Activated T-cell treated with anti-CD3 and anti-CD28 coated beads for 1 hour (primary cell): Measurements from ENCODE around the gene CTXN1.

Source experiments
- DNase-seq: peaks from one replicate; pipeline ENCODE4 v3.0.0-alpha.2; 2020; ENCODE audit warnings: low read depth

The CTXN1 gene

DNA sequence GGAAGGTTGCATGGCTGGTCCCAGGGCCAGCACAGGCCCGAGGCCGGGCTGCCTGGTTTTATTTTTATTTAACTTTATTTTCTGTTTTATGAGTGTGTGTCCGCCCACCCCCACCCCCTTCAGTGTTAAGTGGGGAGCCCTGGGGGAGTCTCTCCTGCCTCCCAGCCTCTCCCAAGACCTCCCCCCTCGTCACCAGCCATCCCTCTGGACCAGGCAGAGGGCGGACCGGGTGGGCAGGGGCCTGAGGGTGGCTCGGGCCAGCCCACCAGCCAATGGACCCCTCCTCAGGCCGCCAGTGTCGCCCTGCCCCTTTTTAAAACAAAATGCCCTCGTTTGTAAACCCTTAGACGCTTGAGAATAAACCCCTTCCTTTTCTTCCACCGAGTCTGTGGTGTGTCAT, 11.8 kb downstream of the CTXN1 start:
- DNase-seq: no peak

DNA sequence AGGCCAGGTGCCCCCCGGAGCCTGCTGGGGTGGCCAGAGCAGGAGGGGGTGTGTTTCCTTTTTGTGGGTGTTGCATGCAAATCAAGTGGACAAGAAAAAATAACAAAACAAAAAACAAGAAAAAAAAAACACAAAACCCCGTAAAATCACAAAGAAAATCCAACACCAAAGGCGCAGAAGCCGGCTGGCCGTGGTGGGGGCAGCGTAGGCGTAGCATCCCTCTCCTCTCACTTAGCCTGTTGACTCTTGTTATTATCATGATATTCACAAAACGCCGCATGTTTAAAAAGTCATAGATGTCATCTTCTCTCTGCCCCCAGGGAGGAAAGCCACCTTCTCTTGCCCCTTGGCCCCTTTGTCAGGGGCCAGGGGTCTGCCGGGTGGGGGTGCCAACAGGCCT, 12.3 kb downstream of the CTXN1 start:
- DNase-seq: no peak

DNA sequence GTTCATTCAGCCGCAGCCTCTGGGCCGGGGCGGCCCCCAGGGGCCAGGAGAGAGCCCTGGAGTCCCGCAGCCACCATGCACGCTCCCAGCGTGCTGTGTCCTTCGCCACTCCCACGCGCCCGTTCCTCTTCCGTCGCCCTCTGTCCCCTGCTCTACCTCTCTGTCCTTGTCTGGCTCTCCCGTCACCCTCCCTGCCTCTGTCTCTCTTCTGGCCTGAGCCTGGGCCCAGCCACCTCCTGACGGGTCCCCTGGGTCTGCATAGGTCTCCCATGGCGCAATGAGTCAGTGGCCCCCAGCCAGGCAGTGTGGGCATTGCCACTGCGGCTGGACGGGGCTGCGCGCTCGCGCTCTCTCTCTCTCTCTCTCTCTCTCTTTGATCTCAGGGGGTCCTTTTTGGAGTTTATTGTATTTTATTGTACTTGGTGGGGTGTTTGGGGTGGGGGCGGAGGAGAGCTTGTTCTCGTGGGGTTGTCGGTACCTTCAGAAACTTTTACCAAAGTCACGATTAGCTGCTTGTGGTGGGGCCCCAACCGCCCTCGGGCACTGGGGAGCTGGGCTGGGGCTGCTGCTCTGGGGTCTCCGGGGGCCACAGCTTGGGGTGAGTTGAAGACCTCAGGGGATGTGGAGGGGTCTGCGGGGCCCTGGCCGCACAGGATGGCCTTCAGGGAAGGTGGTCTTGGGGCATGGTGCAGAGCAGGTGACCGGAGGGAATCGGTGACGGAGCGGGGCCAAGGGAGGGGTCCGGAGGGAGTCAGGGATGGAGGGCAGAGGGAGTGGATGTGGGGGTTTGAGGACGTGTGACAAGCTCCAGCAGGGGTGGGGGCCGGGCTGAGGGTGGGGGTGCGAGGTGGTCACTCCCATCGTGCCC, 13.0 kb downstream of the CTXN1 start:
- no peak for DNase-seq

DNA sequence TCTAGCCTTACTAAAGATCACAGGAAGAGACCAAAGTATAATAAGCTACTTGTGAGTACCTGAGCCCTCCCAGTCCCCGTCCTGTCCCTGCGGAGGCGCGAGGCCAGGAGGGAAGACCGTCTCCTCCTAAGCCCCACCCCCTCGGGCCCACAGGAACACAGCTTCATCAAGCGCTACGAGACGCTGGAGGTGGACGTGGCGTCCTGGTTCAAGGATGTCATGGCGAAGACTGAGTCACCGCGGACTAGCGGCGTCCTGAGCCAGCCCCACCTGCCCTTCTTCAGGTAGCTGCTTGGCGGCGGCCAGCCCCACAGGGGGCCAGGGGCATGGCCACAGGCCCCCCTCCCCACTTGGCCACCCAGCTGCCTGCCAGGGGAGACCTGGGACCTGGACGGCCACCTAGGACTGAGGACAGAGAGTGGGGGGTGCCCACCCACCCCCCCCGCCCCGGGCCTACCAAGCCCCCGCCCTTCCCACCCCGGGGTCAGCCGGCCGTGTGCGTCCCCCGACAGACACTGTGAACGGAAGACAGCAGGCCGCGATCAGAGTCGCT, 13.7 kb downstream of the CTXN1 start:
- DNase-seq: no peak

DNA sequence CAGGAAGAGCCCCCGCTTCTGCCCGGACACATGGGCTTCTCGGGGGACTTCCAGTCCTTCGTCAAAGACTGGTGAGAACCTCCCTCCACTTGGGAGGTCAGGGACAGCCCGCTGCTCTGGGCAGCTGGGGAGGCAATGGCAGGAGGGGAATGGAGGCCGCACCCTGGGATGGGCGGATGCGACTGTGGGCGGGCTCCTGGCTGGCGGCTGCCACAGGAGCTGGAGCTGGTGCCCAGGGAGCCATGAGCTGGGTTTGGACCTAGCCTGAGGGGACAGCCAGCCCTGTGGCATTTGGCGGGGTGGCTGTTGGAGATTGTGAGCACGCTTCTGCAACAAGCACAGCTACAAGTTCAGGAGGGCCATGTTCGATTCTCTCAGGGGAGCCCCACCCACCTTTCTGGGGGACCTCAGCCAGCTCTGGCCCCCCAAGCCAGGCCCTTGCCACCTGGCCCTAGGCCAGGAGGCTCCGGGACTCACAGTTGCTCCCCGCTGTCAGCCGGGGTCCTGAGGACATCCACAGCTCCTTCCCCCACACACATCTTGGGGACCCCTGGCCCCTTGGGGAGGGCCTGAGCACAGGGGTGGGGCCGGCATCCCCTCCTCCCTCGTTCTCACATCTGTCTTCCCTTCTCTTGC, 14.3 kb downstream of the CTXN1 start:
- DNase-seq: no peak

DNA sequence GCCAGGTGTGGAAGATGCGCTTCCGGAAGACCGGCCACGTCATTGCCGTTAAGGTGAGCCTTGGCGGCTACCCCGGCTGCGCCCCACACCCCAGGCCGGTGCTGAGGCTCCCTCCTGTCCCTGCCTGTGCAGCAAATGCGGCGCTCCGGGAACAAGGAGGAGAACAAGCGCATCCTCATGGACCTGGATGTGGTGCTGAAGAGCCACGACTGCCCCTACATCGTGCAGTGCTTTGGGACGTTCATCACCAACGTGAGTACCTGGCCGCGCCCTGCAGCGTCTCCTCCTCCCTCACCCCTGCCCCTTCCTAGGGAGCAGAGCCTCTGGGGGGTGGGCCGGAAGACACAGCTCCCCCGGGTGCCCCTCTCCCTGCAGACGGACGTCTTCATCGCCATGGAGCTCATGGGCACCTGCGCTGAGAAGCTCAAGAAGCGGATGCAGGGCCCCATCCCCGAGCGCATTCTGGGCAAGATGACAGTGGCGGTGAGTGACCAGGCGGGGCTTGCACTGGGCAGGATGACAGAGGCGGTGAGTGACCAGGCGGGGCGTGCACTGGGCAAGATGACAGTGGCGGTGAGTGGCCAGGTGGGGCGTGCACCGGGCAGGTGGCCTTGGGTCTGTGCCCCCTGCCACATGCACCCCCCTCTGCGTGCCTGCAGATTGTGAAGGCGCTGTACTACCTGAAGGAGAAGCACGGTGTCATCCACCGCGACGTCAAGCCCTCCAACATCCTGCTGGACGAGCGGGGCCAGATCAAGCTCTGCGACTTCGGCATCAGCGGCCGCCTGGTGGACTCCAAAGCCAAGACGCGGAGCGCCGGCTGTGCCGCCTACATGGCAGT, 15.4 kb downstream of the CTXN1 start:
- no peak for DNase-seq

DNA sequence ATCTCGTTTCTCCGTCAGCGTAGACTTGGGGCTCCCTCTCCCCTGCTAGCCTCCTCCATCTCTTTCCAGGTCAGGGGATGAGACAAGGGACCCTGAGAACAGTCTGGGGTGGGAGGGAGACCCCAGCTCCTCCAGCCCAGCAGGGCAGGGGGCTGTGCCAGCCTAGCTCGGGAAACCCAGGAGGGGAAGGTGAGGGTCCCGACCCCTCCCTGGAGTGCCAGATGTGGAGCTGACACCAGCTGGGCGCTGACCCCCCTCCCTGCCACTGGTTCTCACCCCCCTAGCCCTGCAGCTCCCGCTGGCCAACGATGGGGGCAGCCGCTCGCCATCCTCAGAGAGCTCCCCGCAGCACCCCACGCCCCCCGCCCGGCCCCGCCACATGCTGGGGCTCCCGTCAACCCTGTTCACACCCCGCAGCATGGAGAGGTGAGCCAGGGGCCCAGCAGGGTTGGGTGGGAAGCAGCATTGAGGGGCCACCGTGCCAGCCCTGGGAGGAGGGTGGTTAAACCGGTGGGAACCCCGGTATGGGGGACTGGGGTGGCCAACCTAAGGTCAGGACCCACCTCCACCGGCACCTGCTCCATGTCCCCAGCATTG, 16.4 kb downstream of the CTXN1 start:
- no peak for DNase-seq

DNA sequence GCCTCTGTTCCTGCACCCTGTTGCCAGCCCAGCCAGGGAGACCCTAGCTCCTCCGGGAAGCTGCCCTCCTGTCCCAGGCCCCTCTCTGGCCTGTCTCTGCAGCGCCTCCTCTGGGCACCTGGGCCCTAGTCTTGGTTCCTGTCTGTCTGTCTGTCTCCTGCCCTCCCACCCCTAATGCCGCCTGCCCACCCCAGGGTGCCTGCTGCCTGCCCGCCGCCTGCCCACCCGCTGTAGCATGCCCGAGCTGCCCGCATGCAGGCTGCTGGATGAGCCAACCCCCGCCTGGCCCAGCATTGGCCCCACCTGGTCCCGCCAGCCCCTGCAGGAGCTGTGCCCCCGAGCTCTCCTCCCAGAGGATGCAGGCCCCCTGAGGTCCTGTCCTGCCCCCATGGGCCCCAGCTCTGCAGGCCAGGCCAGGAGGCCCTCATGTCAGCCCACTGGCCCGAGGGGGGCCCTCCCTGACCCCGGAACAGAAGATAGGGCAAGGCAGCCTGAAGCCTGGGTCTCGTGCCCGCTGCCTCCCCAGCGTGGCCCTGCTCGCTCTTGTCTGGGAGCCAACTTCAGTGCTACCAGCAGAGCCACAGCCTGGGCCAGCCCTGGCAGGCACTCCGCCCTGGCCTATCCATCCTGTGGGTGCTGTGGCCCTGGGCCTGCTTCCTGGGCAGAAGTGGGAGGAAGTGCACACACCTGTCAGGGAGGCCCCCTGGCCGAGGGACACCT, 17.0 kb downstream of the CTXN1 start:
- no peak for DNase-seq

DNA sequence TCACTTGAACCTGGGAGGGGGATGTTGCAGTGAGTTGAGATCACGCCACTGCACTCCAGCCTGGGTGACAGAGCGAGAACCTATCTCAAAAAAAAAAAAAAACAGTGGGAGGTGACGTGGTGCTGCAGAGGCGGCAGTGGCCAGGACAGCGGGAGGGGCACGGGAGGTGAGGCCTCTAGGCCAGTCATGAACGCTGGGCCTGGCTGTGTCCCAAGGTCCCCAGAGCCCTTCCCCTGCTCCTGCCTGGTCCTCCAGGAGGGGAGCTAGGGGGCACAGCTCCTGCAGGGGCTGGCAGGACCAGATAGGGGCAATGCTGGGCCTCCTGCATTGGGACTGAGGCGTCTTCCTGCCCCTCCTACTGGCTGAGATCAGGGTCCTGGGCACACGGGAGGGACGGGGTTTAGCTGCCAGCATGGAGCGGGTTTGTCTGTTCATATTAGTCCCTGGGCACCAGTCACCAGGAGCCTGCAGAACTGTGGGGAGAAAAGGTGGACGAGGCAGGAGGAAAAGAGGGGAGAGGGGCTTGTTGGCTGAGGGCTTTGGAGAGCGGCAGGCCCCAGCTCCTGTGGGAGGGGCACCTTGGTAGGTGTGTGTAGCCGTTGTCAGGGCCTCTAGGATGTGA, 17.7 kb downstream of the CTXN1 start:
- DNase-seq: no peak

DNA sequence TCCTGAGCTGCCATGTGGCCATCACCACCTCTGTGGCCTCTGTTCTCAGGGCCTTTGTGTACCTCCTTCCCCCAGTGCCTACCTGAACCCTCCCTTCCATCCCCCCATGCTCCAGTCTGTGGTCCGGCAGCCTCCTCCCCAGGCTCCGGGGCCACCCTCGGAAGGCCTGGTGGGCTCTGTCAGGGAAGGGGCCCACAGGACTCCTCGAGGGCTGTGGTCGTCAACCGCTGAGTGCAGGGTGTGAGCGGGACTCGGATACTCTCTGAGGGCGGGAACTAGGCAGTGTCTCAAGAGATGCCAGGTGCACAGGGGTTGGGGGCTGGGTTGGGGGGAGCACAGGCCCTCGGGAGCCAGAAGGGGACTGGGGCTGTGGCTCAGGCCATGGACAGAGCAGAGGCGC, 18.4 kb downstream of the CTXN1 start:
- no peak for DNase-seq

DNA sequence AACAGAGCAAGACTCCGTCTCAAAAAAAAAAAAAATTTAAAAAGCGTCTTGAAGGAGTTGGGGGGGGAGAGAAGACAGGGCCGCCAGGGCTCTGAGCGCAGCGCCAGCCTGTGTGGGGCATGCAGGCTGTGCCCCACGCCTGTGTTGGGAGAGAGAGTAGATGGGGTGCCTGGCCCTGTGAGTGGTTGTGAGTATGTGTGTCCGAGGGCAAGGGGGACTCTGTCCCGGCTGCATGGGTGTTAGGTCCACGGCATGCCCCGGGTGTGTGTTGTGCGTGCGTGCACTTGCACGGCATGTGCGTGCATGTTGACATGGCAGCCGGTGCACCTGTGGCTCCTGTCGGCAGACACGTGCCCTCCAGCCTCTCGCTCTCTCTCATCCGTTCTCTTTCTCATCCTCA, 18.8 kb downstream of the CTXN1 start:
- no peak for DNase-seq

DNA sequence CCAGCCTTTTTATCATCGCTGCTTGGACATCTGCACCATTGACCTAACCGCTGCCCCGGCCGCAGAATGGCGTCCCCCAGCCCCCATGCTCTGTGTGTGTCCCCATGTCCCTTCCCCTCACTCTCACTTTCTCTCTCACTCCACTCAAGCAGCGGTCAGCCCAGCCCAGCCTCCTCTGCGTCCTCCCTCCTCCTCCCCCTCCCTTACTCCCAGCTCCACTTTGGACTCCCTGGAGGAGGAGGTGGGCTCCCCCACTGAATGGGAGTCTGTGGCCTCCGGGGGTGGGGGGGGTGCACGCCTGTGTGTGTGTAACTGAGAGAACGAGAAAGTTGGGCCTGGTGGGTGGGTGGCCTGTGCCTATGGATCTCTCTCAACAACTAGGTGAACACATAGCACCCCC, 20.1 kb downstream of the CTXN1 start:
- DNase-seq: no peak

DNA sequence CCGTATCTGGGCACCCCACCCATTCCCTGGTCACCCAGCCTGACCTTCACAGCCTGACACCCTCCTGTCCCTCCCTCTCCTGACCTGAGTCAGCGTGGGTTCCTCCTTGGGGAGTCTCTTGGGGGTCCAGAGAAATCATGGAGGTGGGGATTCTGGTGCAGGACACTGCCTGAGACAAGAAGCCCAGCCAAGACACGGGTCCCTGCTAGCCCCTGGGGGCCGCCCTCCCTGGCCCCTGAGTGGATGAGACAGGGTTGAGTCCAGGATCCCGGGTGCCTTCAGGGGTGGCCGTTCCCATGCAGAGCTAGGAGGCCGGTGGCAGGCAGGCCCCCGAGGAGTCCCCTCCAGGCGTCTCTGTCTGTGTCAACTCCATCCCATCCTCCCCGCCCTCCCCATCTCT, 20.7 kb downstream of the CTXN1 start:
- no peak for DNase-seq

DNA sequence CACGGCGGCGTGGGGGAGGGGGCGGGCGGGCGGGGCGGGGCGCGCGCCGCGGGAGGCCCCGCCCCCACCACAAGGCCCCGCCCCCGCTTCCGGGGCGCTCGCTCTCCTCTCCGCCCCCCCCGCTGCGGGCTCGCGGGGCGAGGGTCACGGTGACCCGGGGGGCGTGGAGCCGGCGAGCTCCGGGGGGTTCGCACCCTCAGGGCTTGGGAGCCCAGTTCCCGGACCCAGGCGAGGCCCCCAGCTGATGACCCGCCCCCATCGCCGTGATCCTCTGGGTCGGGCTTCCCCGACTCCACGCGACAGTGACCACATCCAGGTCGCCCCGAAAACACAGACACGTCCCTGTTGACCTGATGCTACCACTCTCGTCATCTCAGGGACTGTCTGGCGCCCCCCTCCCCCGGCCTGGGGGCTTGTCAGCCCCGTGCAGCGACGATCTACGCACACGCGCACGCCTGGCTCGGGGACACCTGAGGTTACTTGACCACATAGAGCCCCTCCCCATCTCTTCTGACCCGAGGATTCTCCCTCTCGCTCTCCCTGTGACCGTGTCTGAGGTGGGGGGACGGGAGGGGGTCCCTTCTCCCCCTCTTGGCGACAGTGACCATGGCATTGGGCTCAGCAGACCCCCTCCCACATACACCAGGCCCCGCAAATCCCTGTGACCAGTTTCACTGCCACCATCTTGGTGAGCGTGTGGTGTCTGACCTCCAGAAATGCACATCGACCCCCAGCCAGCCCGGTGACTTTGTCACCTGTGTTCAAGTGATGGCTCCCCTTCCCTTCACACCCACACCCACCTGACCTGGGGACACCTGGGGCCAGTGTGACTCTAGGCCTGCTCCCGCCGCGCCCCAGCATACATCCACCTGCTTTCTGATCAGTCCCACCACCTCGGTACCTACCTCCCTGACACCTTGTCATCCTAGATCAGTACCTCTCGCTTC, 21.6 kb downstream of the CTXN1 start:
- no peak for DNase-seq

DNA sequence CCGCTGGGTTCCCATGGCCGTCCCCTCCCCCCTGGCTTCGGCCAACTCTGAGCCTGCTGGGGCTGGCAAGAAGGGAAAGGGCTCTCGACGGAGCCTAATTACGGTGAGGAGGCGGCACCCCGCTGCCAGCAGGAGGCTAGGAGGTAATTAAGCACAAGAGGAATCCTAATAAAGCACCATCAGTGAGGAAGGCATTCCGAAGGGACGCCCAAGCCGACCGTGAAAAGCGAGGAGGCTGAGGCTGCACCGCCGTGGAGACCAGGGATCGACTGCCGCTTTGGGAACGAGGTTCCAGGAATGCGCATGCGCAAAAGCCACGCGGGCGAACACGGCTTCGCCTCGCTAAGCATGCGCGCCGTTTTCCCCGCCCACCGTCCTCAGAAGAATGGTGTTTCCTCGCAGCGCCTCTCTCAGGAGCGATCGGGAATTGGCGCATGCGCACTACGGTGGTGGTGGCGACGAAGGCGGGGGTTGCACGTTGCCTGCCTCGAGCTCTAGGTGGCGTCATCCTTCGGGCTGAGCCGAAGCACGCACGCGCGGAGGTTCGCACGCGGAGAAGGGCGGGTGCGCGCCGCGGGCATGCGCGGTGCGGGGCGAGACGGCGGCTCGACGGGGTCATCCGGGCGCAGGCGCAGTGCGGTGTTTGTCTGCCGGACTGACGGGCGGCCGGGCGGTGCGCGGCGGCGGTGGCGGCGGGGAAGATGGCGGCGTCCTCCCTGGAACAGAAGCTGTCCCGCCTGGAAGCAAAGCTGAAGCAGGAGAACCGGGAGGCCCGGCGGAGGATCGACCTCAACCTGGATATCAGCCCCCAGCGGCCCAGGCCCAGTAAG, 22.5 kb downstream of the CTXN1 start, which contains the start of gene MAP2K7:
MAP2K7 (plus strand) TSS at position 634 of the 830 bp plus-strand sequence; CDS start at position 702, 68 bp downstream.
- peak; percentile 100 for DNase-seq

DNA sequence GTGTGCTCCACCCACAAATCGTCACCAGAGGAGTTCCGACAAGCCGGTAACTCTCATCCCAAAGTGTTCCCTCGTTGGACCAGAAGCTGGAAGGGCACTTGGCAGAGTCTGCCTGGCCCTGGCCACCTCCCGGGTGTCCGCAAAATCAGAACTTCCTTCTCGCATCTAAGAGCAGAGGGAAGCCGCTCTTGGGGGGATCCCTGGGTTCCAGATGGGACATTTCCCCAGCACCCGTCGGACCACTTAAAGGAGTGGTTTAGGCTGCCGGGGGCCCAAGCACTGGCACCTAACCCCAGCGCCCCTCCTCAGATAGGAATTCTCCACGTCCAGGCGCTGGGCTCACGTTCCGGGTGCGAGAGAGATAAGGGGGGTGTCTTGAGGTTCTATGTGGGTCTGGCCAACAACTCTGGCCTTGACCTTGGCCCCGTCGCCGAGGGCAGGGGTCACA, 23.1 kb downstream of the CTXN1 start:
- DNase-seq: no peak

DNA sequence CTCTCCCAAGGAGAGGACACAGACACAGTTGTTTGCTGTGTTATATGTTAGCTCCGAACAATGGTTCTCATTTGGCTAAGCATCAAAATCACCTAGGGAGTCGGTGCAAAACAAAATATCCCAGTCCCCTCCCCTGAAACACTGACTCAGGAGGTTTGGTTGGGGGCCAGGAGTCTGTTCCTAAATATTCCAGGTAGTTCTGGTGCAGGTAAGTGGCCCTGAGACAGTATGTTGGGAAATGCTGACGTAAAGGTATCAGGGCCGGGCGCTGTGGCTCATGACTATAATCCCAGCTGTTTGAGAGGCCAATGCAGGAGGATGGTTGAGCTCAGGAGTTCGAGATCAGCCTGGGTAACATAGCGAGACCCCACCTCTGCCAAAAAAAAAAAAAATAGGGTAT, 24.6 kb downstream of the CTXN1 start:
- DNase-seq: no peak

DNA sequence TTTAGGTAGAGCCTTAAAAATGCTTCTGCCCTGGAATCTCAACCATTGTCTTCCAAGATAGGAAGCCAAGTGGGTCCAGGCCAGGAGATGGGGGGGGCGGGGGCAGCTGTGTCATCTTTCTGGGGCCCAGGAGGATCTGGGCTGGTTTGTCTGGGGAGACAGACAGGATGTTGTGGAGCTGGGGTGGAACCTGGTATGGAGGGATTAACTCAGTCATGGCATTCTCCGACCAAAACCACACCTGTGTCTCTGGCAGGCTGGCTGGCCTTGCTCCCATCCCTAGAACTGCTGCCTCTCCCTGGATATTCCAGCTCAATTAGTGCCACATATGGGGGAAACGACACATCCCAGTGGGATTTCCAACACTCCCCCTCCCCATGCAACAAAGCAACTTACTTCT, 25.0 kb downstream of the CTXN1 start:
- no peak for DNase-seq

DNA sequence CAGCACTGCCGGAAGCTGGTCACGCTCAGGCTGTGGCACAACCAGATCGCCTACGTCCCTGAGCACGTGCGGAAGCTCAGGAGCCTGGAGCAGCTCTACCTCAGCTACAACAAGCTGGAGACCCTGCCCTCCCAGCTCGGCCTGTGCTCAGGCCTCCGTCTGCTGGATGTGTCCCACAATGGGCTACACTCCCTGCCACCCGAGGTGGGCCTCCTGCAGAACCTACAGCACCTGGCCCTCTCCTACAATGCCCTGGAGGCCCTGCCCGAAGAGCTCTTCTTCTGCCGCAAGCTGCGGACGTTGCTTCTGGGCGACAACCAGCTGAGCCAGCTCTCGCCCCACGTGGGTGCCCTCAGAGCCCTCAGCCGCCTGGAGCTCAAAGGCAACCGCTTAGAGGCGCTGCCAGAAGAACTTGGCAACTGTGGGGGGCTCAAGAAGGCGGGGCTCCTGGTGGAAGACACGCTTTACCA, 25.5 kb downstream of the CTXN1 start:
- no peak for DNase-seq
